Epithelial cell of esophagus (primary cell): ENCODE data around the gene SREBF1.

Source experiments
- DNase-seq: peaks from one replicate; pipeline ENCODE4 v3.0.0; 2010; ENCODE audit warnings: low read depth
- H3K4me3 ChIP-seq: 2 replicates; pipeline ENCODE4 v1.5.1; 2011; ENCODE audit warnings: mild to moderate bottlenecking, low read length, control low read depth
- TF ChIP-seq, protein P1 (sequence below): IDR thresholded peaks from 2 replicates; pipeline ENCODE4 v1.5.1; 2011; ENCODE audit warnings: low read depth, mild to moderate bottlenecking, low read length, control low read depth, inconsistent platforms; ENCODE audit not compliant: insufficient read depth; ENCODE audit errors: missing control alignments

The SREBF1 gene

DNA sequence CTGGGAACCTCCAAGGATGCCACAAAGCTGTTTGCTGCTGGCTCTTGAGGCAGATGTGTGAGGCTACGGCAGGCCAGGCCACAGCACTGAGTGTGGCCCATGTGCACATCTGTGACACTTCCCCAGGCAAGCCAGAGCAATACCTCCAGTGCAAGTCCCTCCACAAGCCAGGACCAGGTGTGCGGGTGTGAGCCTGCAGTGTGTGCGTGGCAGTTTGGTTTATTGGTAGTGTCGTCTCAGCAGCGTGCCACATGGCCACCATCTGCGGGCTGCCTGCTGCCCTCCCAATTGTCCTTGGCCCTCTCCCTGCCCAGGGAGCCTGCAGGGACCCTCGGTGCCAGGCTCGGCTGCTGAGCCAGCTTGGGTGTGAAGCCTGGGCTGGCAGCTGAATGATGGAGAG lies 9.9 kb upstream of the SREBF1 start:
- DNase-seq: no peak
- no peak overlapping the region for H3K4me3 ChIP-seq
- TF ChIP-seq, protein P1, sequence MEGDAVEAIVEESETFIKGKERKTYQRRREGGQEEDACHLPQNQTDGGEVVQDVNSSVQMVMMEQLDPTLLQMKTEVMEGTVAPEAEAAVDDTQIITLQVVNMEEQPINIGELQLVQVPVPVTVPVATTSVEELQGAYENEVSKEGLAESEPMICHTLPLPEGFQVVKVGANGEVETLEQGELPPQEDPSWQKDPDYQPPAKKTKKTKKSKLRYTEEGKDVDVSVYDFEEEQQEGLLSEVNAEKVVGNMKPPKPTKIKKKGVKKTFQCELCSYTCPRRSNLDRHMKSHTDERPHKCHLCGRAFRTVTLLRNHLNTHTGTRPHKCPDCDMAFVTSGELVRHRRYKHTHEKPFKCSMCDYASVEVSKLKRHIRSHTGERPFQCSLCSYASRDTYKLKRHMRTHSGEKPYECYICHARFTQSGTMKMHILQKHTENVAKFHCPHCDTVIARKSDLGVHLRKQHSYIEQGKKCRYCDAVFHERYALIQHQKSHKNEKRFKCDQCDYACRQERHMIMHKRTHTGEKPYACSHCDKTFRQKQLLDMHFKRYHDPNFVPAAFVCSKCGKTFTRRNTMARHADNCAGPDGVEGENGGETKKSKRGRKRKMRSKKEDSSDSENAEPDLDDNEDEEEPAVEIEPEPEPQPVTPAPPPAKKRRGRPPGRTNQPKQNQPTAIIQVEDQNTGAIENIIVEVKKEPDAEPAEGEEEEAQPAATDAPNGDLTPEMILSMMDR: no peak

DNA sequence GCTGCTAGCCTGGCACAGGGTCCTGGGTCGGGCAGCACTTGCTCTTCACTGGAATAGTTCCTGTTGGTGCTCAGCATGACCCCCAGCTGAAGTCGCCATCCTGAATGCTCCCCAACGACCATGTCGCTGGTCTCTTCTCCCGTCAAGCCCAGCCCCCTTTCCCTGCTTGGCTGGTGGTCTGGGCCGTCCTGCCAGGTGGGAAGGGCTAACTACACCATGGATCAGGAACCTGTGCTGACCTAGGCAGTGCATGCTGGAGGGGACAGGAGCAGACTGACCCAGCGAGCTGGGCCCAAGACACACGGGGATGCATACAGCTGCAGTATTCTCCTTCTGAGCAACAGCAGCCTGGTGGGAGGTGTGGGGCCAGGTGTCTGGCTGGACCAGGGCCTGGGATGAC lies 9.2 kb upstream of the SREBF1 start:
- no peak for DNase-seq
- TF ChIP-seq, protein P1: no peak
- H3K4me3 ChIP-seq: no peak overlapping the region

DNA sequence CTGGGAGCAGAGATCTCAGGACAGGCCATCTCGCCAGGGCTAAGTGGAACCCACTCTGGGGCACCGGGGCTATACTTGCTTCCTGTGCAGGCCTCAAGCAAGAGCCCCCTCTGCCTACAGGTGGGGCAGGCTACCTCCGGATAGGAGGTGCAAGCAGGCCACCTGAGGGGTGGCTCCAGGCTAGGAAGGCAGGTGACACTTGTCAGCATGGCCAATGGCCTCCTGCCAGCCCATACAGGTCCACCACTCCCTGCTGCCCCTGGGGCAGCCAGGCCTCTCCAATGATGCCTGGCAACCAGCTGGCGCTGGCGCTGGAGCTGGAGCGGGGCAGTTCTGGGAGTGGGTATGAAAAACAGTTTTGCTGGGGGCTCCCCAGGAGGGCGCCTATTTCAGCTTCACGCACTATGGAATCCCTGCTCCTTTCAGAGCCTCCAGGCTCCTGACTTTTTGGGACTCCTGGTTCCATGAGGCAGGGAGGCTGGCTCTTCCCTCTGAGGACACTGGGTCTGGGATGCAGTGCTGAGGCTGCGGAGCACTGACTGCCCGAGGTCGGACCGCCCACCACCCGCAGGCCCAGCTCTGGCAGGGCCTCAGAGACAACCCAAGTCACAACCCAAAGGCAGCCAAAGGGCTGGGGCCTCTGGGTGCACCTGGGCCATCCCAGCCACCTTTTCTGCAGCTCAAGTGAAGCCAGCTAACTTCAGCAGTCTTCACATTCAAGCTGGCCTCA lies 8.4 kb upstream of the SREBF1 start:
- DNase-seq: no peak
- TF ChIP-seq, protein P1: no peak
- no peak overlapping the region for H3K4me3 ChIP-seq

DNA sequence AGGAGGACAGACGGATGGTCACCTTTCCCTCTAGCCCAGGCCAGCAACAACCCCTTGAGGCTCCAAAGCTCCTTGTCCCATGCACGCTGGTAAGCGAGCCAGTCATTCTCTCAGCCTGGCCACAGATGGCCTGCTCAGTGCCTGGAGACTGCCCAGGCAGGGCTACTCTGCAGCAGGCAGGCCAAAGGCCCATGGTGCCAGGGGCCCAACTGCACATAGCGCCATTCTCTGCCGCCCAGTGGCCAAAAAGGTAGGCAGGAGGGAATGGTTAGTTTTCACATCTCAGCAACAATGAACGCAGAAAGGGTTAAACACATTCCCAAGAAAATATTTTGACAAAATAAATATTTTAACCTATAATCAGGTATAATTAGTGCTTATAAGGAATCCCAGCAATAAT lies 7.7 kb upstream of the SREBF1 start:
- TF ChIP-seq, protein P1: no peak
- DNase-seq: no peak
- no peak overlapping the region for H3K4me3 ChIP-seq

DNA sequence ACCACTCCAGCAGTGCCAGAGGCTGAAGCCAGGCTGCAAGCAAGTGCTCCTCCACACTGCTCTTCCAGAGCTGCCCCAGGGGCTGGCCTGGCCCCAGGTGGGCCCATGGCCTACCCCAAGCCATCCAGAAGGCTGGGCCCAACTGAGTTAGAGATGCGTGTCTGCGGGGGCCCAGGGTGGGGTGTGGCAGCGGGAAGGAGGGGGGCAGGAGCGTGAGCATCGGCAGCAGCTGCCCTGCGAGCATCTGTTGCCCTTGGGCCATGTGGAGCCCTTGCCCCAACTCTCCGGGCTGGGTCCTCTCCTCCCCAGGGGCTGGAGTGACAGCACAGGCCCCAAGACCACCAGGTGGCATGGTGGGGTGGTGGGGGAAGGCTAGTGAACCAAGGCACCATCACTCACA lies 7.3 kb upstream of the SREBF1 start:
- TF ChIP-seq, protein P1: no peak
- H3K4me3 ChIP-seq: no peak overlapping the region
- DNase-seq: no peak

DNA sequence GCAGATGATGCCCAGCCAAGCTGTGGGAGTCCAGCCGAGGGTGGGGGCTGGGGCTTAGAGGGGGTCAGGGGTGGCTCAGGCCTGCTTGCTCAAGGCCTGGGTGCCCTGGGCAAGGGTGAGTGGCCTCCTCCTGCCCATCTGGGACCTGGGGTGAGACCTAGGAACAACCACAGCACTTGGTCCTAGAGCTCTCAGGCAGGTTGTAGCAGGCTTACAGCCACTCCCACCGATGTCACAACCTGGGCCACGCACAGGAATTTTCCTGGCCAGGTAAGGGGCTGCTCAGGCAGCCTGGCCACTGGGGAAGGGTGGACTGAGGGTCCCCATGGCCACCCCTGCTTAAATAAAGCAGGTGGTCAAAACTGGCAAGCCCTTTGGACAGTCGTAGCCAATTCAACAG lies 6.3 kb upstream of the SREBF1 start:
- DNase-seq: peak; percentile 69
- TF ChIP-seq, protein P1: no peak
- no peak overlapping the region for H3K4me3 ChIP-seq

DNA sequence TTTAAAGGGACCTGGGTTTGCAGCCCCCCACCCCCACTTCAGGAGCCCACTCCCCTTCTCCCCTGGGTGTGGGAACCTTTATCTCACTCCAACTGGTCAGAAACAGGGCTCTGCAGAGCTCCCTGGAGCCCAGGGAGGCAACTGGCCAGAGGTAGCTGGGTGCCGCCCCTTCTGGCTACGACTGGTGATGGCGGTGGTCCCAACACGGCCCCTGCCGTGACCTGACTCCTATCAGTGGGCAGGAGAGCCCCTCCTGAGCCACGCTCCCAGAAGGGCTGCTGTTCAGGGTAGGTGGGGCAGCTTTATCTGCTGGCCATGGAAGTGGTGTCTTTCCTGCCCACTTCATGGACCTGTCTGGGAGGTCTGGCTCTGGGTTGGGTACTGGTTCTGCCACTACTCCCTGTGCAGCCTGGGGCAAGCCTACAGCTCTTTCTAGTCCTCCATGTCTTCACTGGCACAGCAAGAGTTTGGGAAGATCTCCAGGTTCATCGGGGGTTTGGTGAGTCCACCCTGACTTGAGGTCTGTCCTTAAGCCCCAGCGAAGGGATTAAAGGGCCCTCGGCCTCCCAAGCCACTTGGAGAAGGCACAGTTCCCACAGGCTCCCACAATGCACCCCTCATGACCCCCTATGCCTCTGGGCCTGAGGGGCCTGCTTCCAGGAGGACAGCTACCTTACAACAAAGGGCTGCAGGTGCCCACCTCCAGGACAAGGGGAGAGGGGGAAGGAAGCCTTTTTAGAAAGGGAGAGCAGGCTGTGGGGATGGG lies 5.5 kb upstream of the SREBF1 start:
- DNase-seq: no peak
- TF ChIP-seq, protein P1: no peak
- H3K4me3 ChIP-seq: no peak overlapping the region
